ENCODE results near the gene FEZ2.

The FEZ2 gene

GRCh38 chr2:36618381-36618780 is 20.4 kb upstream of the FEZ2 start (continued):
- TF ChIP-seq PATZ1 (CRISPR knock-in tag; IDR thresholded peaks at IDR 0.05; ENCODE audit: borderline replicate concordance): no peak
- no peak for TF ChIP-seq ZFP3 (CRISPR knock-in tag; IDR thresholded peaks at IDR 0.05)
- no peak for TF ChIP-seq ESRRG (CRISPR knock-in tag; IDR thresholded peaks at IDR 0.05)
- no peak for TF ChIP-seq CSDC2 (CRISPR knock-in tag; IDR thresholded peaks at IDR 0.05)
- no peak for TF ChIP-seq PPARA (CRISPR knock-in tag; IDR thresholded peaks at IDR 0.05; ENCODE audit: borderline replicate concordance)
- no peak for TF ChIP-seq ZFP30 (CRISPR knock-in tag; IDR thresholded peaks at IDR 0.05)
- no peak for TF ChIP-seq CSRNP3 (CRISPR knock-in tag; IDR thresholded peaks at IDR 0.05)
- TF ChIP-seq ISL1 (CRISPR knock-in tag; IDR thresholded peaks at IDR 0.05): no peak

GRCh38 chr2:36616947-36617346 is 19.0 kb upstream of the FEZ2 start:
- ATAC-seq: no peak
- no peak for TF ChIP-seq OSR1 (CRISPR knock-in tag; IDR thresholded peaks at IDR 0.05)
- TF ChIP-seq BACH2 (CRISPR knock-in tag; IDR thresholded peaks at IDR 0.05; ENCODE audit: borderline replicate concordance): no peak

GRCh38 chr2:36615222-36615621 is 17.3 kb upstream of the FEZ2 start:
- ATAC-seq: peak; percentile 18; the same call in 1 of the 3 replicates
- no peak for TF ChIP-seq TSHZ2 (CRISPR knock-in tag; IDR thresholded peaks at IDR 0.05)
- no peak for TF ChIP-seq POU6F1 (CRISPR knock-in tag; IDR thresholded peaks at IDR 0.05; ENCODE audit: borderline replicate concordance, low read depth)
- TF ChIP-seq ZFP30 (CRISPR knock-in tag; IDR thresholded peaks at IDR 0.05): no peak
- no peak for TF ChIP-seq ARNTL (CRISPR knock-in tag; IDR thresholded peaks at IDR 0.05; ENCODE audit: borderline replicate concordance, low read depth)
- TF ChIP-seq ZNF8 (CRISPR knock-in tag; IDR thresholded peaks at IDR 0.05): no peak
- TF ChIP-seq ZNF70 (CRISPR knock-in tag; IDR thresholded peaks at IDR 0.05): no peak

GRCh38 chr2:36613801-36614200 is 15.8 kb upstream of the FEZ2 start:
- TF ChIP-seq ARNTL (CRISPR knock-in tag; IDR thresholded peaks at IDR 0.05; ENCODE audit: borderline replicate concordance, low read depth) (no peak), TCF4 (CRISPR knock-in tag; IDR thresholded peaks at IDR 0.05; ENCODE audit: borderline replicate concordance) (no peak), TSHZ2 (CRISPR knock-in tag; IDR thresholded peaks at IDR 0.05) (no peak), ESRRG (CRISPR knock-in tag; IDR thresholded peaks at IDR 0.05) (no peak), ZNF8 (CRISPR knock-in tag; IDR thresholded peaks at IDR 0.05) (no peak), CSRNP3 (CRISPR knock-in tag; IDR thresholded peaks at IDR 0.05) (no peak), TOX (CRISPR knock-in tag; IDR thresholded peaks at IDR 0.05; ENCODE audit: borderline replicate concordance) (no peak), OSR1 (CRISPR knock-in tag; IDR thresholded peaks at IDR 0.05) (no peak), ZC3H10 (CRISPR knock-in tag; IDR thresholded peaks at IDR 0.05) (no peak), POU6F1 (CRISPR knock-in tag; IDR thresholded peaks at IDR 0.05; ENCODE audit: borderline replicate concordance, low read depth) (no peak), PATZ1 (CRISPR knock-in tag; IDR thresholded peaks at IDR 0.05; ENCODE audit: borderline replicate concordance) (no peak), CSDC2 (CRISPR knock-in tag; IDR thresholded peaks at IDR 0.05) (no peak), ZNF70 (CRISPR knock-in tag; IDR thresholded peaks at IDR 0.05) (no peak), ISL1 (CRISPR knock-in tag; IDR thresholded peaks at IDR 0.05) (no peak)
- ATAC-seq: no peak
